Activated naive CD8-positive, alpha-beta T cell treated with anti-CD3 and anti-CD28 coated beads for 36 hours (primary cell): ENCODE measurements around the gene CDHR5. TPM values are rescaled to one million over a fixed set of nuclear protein-coding genes. Genes with fewer than 3 reads are reported as not detected.

ENCODE experiments used
- DNase-seq: peaks from one replicate; pipeline ENCODE4 v3.0.0; 2021
- H3K27ac Mint-ChIP-seq: one replicate; pipeline ENCODE4 v1.8.0; 2022; ENCODE audit warnings: mild to moderate bottlenecking, moderate library complexity, mixed read lengths
- H3K27me3 Mint-ChIP-seq: one replicate; pipeline ENCODE4 v1.8.0; 2022; ENCODE audit warnings: mild to moderate bottlenecking, mixed read lengths
- H3K36me3 Mint-ChIP-seq: one replicate; pipeline ENCODE4 v1.8.0; 2021; ENCODE audit warnings: mild to moderate bottlenecking, mixed read lengths
- H3K4me1 Mint-ChIP-seq: one replicate; pipeline ENCODE4 v1.8.0; 2021; ENCODE audit warnings: mixed read lengths
- H3K4me3 Mint-ChIP-seq: one replicate; pipeline ENCODE4 v1.8.0; 2022; ENCODE audit warnings: mild to moderate bottlenecking, moderate library complexity, mixed read lengths
- H3K9me3 Mint-ChIP-seq: one replicate; pipeline ENCODE4 v1.8.0; 2022; ENCODE audit warnings: mixed read lengths
- total RNA-seq, 2 experiments: library from RNA; stranded (reverse); gene quantifications; one replicate each; pipeline ENCODE4 v1.2.3, GENCODE V29; 2021

CDHR5 gene
- total RNA-seq, 2 experiments from 2014 or later, result not detected

DNA sequence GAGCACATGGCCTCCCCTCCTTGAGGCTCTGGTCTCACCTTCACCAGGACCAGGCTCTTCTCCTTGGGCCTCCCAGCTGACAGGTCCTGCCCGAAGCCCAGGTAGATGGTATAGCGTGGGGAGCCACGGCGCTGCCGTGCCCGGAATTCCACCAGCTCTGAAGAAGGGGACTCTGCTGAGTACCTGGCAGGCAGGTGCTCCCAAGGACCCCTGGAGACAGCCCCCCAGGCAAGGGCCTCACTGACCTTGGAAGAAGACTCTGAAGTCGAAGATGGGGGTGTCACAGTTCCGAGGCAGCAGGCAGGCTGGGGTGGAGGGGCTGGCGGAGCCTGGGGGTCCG is 11.8 kb downstream of the CDHR5 start:
- H3K4me1 Mint-ChIP-seq, result peaks cover 10% of the 10 kb centered on the region
- peaks cover 13% of the 10 kb centered on the region for H3K36me3 Mint-ChIP-seq
- DNase-seq, result no peak
- no peaks in the 10 kb centered on the region for H3K27me3 Mint-ChIP-seq
- no peaks in the 10 kb centered on the region for H3K9me3 Mint-ChIP-seq
- H3K27ac Mint-ChIP-seq, result peak overlapping the region; percentile 48
- H3K4me3 Mint-ChIP-seq, result no peak overlapping the region

DNA sequence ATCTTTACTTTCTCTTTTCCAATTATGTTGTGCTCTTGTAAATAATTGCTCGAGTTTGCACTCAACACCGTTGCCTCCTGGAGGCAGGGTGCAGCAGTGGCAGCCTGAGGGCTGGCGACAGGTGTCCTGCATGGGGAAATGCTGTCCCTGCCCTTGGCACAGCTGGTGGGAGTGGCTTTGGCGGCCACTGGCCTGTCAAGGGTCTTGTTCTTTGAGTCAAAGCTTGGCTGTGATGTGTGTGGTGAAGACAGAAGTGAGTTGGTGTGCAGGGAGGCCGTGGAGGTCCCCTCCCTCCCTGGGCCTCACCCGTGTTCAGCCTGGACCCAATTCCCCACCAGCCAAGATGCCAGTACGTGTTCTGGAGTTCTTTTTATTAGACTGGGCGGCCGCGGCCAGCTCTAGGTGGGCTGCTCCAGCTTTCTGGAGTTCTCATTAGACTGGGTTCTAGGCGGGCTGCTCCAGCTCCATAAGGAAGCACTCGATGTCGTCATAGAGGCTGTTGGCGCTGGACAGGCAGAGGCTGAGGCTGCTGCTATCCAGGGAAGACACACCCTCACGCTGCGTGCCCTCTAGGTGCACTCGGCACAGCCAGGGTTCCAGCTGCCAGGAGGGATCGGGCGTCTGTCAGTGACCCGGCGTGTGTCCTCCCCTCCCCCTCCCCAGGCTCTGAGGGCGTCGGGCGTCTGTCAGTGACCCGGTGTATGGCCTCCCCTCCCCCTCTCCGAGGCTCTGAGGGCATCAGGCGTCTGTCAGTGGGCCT is 12.4 kb downstream of the CDHR5 start:
- Mint-ChIP-seq H3K4me1 (peaks cover 10% of the 10 kb centered on the region), H3K9me3 (no peaks in the 10 kb centered on the region), H3K4me3 (no peak overlapping the region), H3K27me3 (no peaks in the 10 kb centered on the region), H3K36me3 (peaks cover 13% of the 10 kb centered on the region), H3K27ac (peak overlapping the region; percentile 67)
- DNase-seq, result peak; percentile 45

DNA sequence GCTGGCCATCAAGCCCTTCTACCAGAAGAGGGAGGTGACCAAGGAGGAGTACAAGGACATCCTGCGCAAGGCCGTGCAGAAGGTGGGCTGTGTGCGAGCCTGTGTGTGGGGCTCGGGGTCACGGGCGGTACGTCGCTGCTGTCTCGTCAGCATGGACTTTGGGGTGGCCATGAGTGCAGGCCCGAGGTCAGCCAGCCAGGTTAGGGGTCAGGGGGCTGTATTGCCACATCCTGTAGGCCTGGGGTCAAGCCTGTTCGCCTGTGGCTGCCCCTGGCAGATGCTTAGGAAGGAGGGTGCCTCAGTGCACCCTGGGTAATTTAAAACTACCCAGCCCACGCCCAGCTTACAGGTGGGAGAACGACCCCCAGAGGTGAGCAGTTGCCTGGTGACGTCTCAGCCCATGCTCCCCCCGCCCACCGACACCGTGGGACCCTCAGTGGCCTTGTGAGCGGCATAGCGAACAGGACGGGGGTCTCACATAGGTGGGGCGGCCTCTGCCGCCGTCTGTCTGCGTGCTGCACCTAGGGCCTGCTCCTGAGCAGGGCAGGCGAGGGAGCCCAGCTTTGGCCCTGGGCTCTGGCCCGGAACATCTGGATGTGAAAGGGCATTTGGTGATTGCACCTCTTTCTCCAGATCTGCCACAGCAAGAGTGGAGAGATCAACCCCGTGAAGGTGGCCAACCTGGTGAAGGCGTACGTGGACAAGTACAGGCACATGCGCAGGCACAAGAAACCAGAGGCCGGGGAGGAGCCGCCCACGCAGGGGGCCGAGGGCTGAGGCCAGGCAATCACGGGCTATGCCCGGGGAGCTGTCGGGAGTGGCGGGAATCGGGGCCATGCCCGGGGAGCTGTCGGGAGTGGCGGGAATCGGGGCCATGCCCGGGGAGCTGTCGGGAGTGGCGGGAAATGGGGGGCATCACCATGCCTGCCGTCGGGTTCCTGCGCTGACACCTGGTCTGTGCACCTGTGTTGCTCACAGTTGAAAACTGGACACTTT is 13.5 kb downstream of the CDHR5 start:
- Mint-ChIP-seq H3K9me3 (no peaks in the 10 kb centered on the region), H3K36me3 (peaks cover 11% of the 10 kb centered on the region), H3K27me3 (no peaks in the 10 kb centered on the region), H3K27ac (peak overlapping the region; percentile 67), H3K4me3 (no peak overlapping the region), H3K4me1 (peaks cover 14% of the 10 kb centered on the region)
- no peak for DNase-seq

DNA sequence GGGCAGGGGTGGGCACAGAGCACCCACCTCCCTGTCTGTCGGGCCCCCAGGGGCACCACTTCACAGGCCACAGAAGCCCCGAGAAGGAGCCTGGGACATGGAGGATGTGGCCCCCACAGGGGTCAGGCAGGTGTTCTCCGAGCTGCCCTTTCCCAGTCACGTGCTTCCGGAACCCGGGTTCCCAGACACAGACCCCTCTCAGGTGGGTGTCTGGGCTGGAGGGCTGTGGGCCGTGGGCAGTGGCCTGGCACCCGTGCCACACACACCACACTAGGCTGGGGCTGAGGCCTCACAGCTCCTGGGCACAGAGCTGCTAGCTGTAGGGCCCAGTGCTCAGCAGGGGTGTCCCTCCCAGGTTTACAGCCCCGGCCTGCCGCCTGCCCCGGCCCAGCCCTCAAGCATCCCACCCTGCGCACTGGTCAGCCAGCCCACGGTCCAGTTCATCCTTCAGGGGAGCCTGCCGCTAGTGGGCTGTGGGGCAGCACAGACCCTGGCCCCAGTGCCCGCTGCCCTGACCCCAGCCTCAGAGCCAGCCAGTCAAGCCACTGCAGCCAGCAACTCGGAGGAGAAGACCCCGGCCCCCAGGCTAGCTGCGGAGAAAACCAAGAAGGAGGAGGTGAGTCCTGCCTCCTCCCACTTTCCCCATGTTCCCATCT is 14.5 kb downstream of the CDHR5 start:
- Mint-ChIP-seq H3K4me3 (no peak overlapping the region), H3K9me3 (no peaks in the 10 kb centered on the region), H3K27me3 (no peaks in the 10 kb centered on the region), H3K27ac (peak overlapping the region; percentile 52), H3K4me1 (peaks cover 12% of the 10 kb centered on the region), H3K36me3 (peaks cover 11% of the 10 kb centered on the region)
- no peak for DNase-seq

DNA sequence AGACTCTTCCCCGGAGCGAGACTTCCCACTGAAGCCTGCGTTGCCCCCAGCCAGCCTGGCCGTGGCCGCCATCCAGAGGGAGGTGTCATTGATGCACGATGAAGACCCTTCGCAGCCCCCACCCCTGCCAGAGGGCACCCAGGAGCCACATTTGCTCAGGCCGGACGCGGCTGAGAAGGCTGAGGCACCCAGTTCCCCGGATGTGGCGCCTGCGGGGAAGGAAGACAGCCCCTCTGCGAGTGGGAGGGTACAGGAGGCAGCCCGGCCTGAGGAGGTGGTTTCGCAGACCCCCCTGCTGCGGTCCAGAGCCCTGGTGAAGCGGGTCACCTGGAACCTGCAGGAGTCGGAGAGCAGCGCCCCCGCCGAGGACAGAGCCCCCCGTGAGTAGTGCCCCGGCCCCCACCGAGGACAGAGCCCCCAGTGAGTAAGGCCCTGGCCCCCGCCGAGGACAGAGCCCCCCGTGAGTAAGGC is 15.4 kb downstream of the CDHR5 start:
- Mint-ChIP-seq H3K27me3 (no peaks in the 10 kb centered on the region), H3K27ac (no peak overlapping the region), H3K36me3 (peaks cover 11% of the 10 kb centered on the region), H3K4me1 (peaks cover 10% of the 10 kb centered on the region), H3K4me3 (no peak overlapping the region), H3K9me3 (no peaks in the 10 kb centered on the region)
- DNase-seq, result no peak

DNA sequence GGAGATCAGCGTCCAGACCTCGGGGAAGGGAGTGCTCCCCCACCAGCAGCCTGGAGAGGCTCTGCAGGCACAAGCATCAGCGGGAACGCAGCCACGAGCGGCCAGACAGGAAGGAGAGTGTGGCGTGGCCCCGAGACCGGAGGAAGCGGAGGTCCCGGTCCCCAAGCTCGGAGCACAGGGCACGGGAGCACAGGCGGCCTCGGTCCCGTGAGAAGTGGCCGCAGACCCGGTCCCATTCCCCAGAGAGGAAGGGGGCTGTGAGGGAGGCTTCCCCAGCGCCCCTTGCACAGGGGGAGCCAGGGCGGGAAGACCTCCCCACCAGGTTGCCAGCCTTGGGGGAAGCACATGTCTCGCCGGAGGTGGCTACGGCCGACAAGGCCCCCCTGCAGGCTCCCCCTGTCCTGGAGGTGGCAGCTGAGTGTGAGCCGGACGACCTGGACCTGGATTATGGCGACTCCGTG is 15.9 kb downstream of the CDHR5 start:
- Mint-ChIP-seq H3K27ac (no peak overlapping the region), H3K27me3 (no peaks in the 10 kb centered on the region), H3K4me1 (peaks cover 6% of the 10 kb centered on the region), H3K4me3 (no peak overlapping the region), H3K9me3 (no peaks in the 10 kb centered on the region), H3K36me3 (peaks cover 8% of the 10 kb centered on the region)
- no peak for DNase-seq

DNA sequence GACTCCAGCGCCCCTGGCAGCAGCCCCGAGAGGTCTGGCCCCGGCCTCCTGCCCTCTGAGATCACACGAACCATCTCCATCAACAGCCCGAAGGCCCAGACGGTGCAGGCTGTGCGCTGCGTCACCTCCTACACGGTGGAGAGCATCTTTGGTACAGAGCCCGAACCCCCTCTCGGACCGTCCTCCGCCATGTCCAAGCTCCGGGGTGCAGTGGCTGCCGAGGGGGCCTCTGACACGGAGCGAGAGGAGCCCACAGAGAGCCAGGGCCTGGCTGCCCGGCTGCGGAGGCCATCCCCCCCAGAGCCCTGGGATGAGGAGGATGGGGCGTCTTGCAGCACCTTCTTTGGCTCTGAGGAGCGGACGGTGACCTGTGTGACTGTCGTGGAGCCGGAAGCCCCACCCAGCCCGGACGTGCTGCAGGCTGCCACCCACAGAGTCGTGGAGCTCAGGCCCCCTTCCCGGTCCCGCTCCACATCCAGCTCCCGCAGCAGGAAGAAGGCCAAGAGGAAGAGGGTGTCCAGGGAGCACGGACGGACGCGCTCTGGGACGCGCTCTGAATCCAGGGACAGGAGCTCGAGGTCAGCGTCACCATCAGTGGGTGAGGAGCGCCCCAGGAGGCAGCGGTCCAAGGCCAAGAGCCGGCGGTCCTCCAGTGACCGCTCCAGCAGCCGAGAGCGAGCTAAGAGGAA is 16.6 kb downstream of the CDHR5 start:
- Mint-ChIP-seq H3K27ac (no peak overlapping the region), H3K36me3 (peaks cover 8% of the 10 kb centered on the region), H3K9me3 (no peaks in the 10 kb centered on the region), H3K4me3 (no peak overlapping the region), H3K27me3 (no peaks in the 10 kb centered on the region), H3K4me1 (peaks cover 4% of the 10 kb centered on the region)
- DNase-seq, result no peak

DNA sequence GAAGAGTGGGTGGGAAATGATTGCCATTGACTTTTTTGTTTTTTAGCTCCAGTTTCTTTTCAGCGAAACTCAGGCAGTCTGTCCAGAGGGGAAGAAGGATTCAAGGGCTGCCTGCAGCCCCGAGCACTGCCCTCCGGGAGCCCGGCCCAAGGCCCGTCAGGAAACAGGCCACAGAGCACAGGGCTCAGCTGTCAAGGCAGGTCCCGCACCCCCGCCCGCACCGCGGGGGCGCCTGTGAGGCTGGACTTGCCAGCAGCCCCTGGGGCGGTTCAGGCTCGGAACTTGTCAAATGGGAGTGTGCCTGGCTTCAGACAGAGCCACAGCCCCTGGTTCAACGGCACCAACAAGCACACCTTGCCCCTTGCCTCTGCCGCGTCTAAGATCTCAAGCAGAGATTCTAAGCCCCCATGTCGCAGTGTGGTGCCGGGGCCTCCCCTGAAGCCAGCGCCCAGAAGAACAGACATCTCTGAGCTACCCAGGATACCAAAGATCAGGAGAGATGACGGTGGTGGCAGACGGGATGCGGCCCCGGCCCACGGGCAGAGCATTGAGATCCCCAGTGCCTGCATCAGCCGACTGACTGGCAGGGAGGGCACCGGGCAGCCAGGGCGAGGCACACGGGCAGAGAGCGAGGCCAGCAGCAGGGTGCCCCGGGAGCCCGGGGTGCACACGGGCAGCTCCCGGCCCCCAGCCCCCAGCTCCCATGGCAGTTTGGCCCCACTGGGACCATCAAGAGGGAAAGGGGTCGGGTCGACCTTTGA is 17.6 kb downstream of the CDHR5 start:
- peak overlapping the region; percentile 38 for H3K27ac Mint-ChIP-seq
- H3K4me3 Mint-ChIP-seq, result no peak overlapping the region
- H3K4me1 Mint-ChIP-seq, result peaks cover 4% of the 10 kb centered on the region
- DNase-seq, result no peak
- peaks cover 8% of the 10 kb centered on the region for H3K36me3 Mint-ChIP-seq
- H3K27me3 Mint-ChIP-seq, result no peaks in the 10 kb centered on the region
- H3K9me3 Mint-ChIP-seq, result no peaks in the 10 kb centered on the region

DNA sequence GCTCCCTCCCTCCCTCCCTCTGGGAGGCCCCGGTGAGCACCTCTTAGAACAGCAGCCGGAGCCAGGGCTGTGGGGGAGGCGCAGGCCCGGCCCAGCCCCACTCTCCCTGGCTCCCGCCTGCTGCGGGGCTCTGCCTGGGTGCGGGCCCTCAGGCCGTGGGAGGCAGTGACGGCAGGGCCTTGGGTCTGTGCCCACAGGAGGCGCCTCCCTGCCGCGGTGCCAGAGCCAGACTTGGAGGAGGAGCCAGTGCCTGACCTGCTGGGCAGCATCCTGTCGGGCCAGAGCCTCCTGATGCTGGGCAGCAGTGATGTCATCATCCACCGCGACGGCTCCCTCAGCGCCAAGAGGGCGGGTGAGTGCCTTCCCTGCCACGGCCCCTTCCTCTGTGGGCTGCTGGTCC is 18.5 kb downstream of the CDHR5 start:
- peaks cover 12% of the 10 kb centered on the region for H3K36me3 Mint-ChIP-seq
- H3K4me1 Mint-ChIP-seq, result peaks cover 4% of the 10 kb centered on the region
- no peak for DNase-seq

DNA sequence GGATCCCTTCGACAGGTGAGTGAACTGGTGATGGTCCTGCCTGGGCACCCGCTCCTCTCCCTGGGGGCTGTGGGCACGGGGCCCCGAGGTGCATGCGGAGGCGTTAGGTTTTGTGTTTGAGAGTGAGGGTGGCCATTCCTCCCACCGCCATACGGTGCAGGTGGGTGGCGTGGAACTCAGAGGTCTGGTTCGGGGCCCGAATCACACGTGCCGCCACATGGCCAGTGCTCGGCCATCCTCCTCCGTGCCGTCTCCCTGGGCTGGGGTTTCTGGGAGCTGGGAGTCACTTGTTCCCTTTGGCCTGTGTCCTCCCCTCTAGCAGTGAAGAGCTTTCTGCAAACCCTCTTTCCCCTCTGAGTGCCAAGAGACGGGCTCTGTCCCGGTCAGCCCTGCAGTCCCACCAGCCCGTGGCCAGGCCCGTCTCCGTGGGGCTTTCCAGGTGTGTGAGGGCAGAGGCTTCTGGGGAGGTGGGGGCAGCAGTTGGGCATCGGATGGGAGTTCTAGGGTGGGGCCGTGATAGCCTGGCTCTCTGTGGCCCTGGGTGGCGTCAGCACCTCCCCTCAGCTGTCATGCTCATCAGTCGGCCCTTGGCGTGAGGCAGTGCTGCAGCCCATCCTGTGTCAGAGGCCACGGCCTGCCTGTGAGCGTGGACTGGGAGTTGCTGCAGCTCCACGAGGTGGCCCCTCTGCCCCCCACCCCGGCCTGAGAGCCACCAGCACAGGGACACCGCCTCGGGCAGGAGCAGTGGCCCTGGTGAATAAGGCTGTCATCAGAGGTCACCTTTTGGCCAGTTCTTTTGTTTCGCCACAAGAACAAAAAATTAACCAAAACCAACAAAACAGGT is 19.2 kb downstream of the CDHR5 start:
- Mint-ChIP-seq H3K4me1 (peaks cover 4% of the 10 kb centered on the region), H3K36me3 (peaks cover 8% of the 10 kb centered on the region), H3K27me3 (no peaks in the 10 kb centered on the region), H3K4me3 (no peak overlapping the region), H3K9me3 (no peaks in the 10 kb centered on the region), H3K27ac (no peak overlapping the region)
- DNase-seq, result no peak

More for the DNA sequence above, 18.5 kb downstream of the CDHR5 start:
- H3K4me3 Mint-ChIP-seq, result no peak overlapping the region
- no peak overlapping the region for H3K27ac Mint-ChIP-seq
- no peaks in the 10 kb centered on the region for H3K9me3 Mint-ChIP-seq
- no peaks in the 10 kb centered on the region for H3K27me3 Mint-ChIP-seq

DNA sequence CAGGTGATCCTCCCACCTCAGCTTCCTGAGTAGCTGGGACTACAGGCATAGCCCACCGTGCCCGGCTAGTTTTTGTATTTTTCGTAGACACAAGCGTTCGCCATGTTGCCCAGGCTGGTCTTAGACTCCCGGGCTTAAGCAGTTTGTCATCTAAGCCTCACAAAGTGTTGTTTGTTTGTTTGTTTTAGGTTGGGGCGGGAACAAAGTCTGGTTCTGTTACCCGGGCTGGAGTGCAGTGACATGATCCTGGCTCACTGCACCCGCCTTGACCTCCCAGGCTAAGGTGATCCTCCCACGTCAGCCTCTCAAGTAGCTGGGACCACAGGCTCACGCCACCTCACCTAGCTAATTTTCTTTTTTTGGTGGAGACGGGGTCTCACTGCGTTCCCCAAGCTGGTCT is 21.6 kb downstream of the CDHR5 start:
- H3K36me3 Mint-ChIP-seq, result peaks cover 8% of the 10 kb centered on the region
- no peaks in the 10 kb centered on the region for H3K9me3 Mint-ChIP-seq
- H3K27ac Mint-ChIP-seq, result no peak overlapping the region
- DNase-seq, result no peak
- no peaks in the 10 kb centered on the region for H3K27me3 Mint-ChIP-seq
- H3K4me1 Mint-ChIP-seq, result peaks cover 4% of the 10 kb centered on the region
- no peak overlapping the region for H3K4me3 Mint-ChIP-seq

DNA sequence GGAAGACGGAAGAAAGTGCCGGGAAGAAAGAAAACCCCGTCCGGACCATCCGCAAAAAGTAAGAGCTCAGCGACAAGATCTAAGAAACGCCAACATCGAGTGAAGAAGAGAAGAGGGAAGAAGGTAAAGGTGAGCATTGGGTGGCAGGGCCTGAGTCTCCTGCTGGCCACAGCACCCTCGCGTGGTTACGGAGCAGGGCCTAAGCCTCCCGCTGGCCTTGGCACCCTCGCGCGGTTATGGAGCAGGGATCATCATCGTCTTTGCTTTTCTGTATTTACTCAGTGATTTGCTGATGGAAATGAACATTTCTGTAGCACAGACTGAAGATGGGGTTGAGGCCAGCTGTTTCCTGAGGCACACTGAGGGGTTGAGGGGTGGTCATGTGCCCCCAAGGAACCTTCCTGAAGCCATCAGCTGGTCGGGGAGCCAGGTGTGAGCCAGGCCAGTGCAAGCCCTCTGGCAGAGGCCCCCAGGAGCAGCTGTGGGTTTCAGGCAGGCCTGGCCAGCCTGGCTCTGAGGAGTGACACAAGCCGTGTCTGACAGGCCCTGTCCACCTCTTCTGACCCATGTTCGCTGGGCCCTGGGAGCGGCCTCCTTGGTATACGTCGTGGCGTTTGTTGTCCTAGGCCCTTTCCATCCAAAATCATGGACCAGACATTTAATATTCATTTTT is 23.0 kb downstream of the CDHR5 start:
- Mint-ChIP-seq H3K36me3 (peaks cover 11% of the 10 kb centered on the region), H3K9me3 (no peaks in the 10 kb centered on the region), H3K27me3 (no peaks in the 10 kb centered on the region)

More for the DNA sequence above, 23.0 kb downstream of the CDHR5 start:
- Mint-ChIP-seq H3K4me3 (no peak overlapping the region), H3K4me1 (peaks cover 2% of the 10 kb centered on the region), H3K27ac (no peak overlapping the region)
- no peak for DNase-seq
